ENCODE data around the gene EIF2S3. TPM values are rescaled to one million over a fixed set of nuclear protein-coding genes. Genes with fewer than 3 reads are reported as not detected.

EIF2S3 gene
- total and polyA plus RNA-seq, 2 of the 8 experiments (the other 6 are each of a cell fraction or from before 2014, with no cell fraction given): 65.5 to 259 TPM

DNA sequence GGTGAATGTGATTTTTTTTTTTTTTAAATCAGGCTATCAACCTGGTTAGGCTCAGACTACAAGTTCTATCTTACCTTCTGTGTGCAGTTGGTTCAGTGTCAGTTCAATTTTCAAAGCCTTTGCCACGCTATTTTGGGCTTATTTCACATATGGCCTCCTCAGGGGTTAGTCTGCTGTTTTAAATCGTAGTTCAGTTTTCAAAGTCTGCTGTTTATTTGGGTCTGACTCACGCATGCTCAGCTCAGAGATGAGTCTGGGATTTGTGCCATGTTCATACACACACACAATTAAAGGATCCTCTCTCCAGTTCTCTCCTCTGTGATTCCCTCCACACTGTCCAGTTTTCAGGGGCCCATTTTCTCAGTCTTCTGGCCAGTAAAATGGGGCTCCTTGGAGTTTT, 62.5 kb downstream of the EIF2S3 start:
- no peak overlapping the region for H4K8ac ChIP-seq (ENCODE audit: extremely low read depth, insufficient read depth, low read length)
- H3K4me2 ChIP-seq (ENCODE audit: insufficient read depth in 1 of 2, low read depth in 2 of 2, low read length in 2 of 2): no peak overlapping the region
- 87% methylated on average over 3 of the region's 3 CpGs; no CpG with 5 or more reads in 1 of the 2 experiments for WGBS, 2 experiments (ENCODE audit: extremely low coverage in 1 of 2, insufficient coverage in 1 of 2, insufficient read length in 1 of 2, insufficient replicate concordance in 2 of 2, low coverage in 1 of 2, low lambda C conversion rate in 2 of 2, missing lambda C conversion rate in 1 of 2)
- H2BK12ac ChIP-seq (ENCODE audit: low read depth, low read length): no peak overlapping the region
- no peaks in the 10 kb centered on the region for H3K4me1 ChIP-seq (replicated peaks in 1 of 4; ENCODE audit: control insufficient read depth in 3 of 4, insufficient read depth in 4 of 4, low read length in 3 of 4)
- H4K5ac ChIP-seq (ENCODE audit: insufficient read length, low read depth, low read length): no peak overlapping the region
- H3K18ac ChIP-seq (ENCODE audit: extremely low read depth, low read length): no peak overlapping the region
- H3K9me3 ChIP-seq (ENCODE audit: insufficient read depth in 2 of 2, low read depth in 1 of 2, low read length in 1 of 2): no peaks in the 10 kb centered on the region
- H2BK20ac ChIP-seq (ENCODE audit: low read length): no peak overlapping the region
- no peak overlapping the region for H2AK5ac ChIP-seq (ENCODE audit: low read depth, low read length)
- H2BK15ac ChIP-seq (ENCODE audit: low read length): no peak overlapping the region
- H4K20me1 ChIP-seq (replicated peaks in 1 of 2; ENCODE audit: control insufficient read depth in 1 of 2, insufficient read depth in 2 of 2, low read length in 2 of 2): no peaks in the 10 kb centered on the region
- no peak overlapping the region for H3K27ac ChIP-seq (ENCODE audit: low read depth, low read length)
- H2AFZ ChIP-seq (ENCODE audit: low read length): no peak overlapping the region
- H2BK120ac ChIP-seq (replicated peaks; ENCODE audit: low read depth, low read length): no peak overlapping the region
- no peak for DNase-seq (ENCODE audit: low read depth in 1 of 2, low spot score in 2 of 2)
- H4K91ac ChIP-seq (replicated peaks; ENCODE audit: insufficient read length, low read length): no peak overlapping the region
- no peak overlapping the region for H3K4me3 ChIP-seq (ENCODE audit: extremely low read depth in 1 of 4, insufficient read depth in 2 of 4, low read depth in 3 of 4, low read length in 4 of 4)
- no peaks in the 10 kb centered on the region for H3K79me1 ChIP-seq (ENCODE audit: low read depth, low read length)
- no peak overlapping the region for H3K9ac ChIP-seq (replicated peaks in 1 of 4; ENCODE audit: extremely low read depth in 1 of 4, low read depth in 3 of 4, low read length in 3 of 4)
- H3K23ac ChIP-seq (ENCODE audit: insufficient read length): no peak overlapping the region
- no peaks in the 10 kb centered on the region for H3K79me2 ChIP-seq (ENCODE audit: control insufficient read depth in 1 of 2, insufficient read depth in 2 of 2, low read length in 2 of 2)
- no peak for FAIRE-seq
- no peaks in the 10 kb centered on the region for H3K23me2 ChIP-seq (ENCODE audit: low read depth, low read length)
- no peaks in the 10 kb centered on the region for H3K36me3 ChIP-seq (ENCODE audit: control insufficient read depth in 2 of 4, insufficient read depth in 4 of 4, low read length in 3 of 4)
- POLR2A ChIA-PET (ENCODE audit: partially characterized antibody): no interaction called here
- no peak overlapping the region for H2BK5ac ChIP-seq (ENCODE audit: low read depth, low read length)
- no peak overlapping the region for H3K14ac ChIP-seq (ENCODE audit: insufficient read length)
- CTCF ChIA-PET (ENCODE audit: partially characterized antibody): no interaction called here
- H3K27me3 ChIP-seq (replicated peaks in 1 of 4; ENCODE audit: control insufficient read depth in 3 of 4, extremely low read depth in 1 of 4, insufficient read depth in 3 of 4, low read length in 3 of 4): no peaks in the 10 kb centered on the region
- H3K56ac ChIP-seq (replicated peaks; ENCODE audit: insufficient read length, low read depth, low read length): no peak overlapping the region
- no peak overlapping the region for H3K4ac ChIP-seq (replicated peaks; ENCODE audit: insufficient read length, low read depth, low read length)
- TF ChIP-seq POLR2A (IDR thresholded peaks at IDR 0.05; ENCODE audit: control extremely low read depth in 1 of 2, low read depth in 2 of 2, low read length in 2 of 2): no peak
- no peak for TF ChIP-seq KDM1A (IDR thresholded peaks at IDR 0.05; ENCODE audit: borderline replicate concordance, low read length)
- TF ChIP-seq KDM5A (IDR thresholded peaks at IDR 0.05; ENCODE audit: low read length): no peak
- TF ChIP-seq, protein P1, sequence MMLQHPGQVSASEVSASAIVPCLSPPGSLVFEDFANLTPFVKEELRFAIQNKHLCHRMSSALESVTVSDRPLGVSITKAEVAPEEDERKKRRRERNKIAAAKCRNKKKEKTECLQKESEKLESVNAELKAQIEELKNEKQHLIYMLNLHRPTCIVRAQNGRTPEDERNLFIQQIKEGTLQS (IDR thresholded peaks at IDR 0.05; ENCODE audit: insufficient read depth, low read depth, low read length): no peak
- no peak for TF ChIP-seq BCL11A (IDR thresholded peaks at IDR 0.05; ENCODE audit: low read depth in 2 of 2, low read length in 2 of 2)

Data from H1 (cell line).